Fibroblast of skin of left quadriceps (primary cell): ENCODE data around the gene BRPF1.
A peak's percentile ranks its signal among the peaks of the same experiment; 100 is the strongest.
"Not testable (repeated sequence)": the region's sequence is repeated elsewhere in the genome, so short reads cannot be mapped to it uniquely, and the experiment has no call there.

Experiments used
- DNase-seq, 2 experiments: peaks; one replicate each; pipeline ENCODE4 v3.0.0-alpha.2; 2013; ENCODE audit warnings: low read depth in 2 of 2

The BRPF1 gene

GRCh38 chr3:9768141-9768775, 36.7 kb downstream of the BRPF1 start:
- DNase-seq: no peak

- DNase-seq: no peak
These were observed 37.5 kb downstream of the BRPF1 start for GRCh38 chr3:9769012-9769411.

GRCh38 chr3:9769426-9770275, 38.1 kb downstream of the BRPF1 start, which contains the start of gene CAMK1:
Gene CAMK1, minus strand, starts transcription at chr3:9769947. Its CDS starts 2,198 bp downstream, at chr3:9767749.
- peak; percentile 28 to 33 for DNase-seq

- DNase-seq: no peak
These were observed 38.8 kb downstream of the BRPF1 start for GRCh38 chr3:9770276-9770812.

GRCh38 chr3:9771007-9771406, 39.5 kb downstream of the BRPF1 start:
- DNase-seq: not testable (repeated sequence)

- DNase-seq: no peak
These were observed 45.6 kb downstream of the BRPF1 start for GRCh38 chr3:9776896-9777693.

GRCh38 chr3:9777694-9778021, 46.1 kb downstream of the BRPF1 start:
- DNase-seq: no peak

GRCh38 chr3:9778143-9779074, 46.9 kb downstream of the BRPF1 start:
- DNase-seq: no peak

GRCh38 chr3:9779075-9779593, 47.6 kb downstream of the BRPF1 start:
- no peak for DNase-seq

- no peak for DNase-seq
These were observed 48.4 kb downstream of the BRPF1 start for GRCh38 chr3:9779721-9780457.

- no peak for DNase-seq
These were observed 48.9 kb downstream of the BRPF1 start for GRCh38 chr3:9780458-9780812.

GRCh38 chr3:9780910-9781309, 49.4 kb downstream of the BRPF1 start:
- DNase-seq: no peak

- DNase-seq: no peak
These were observed 50.0 kb downstream of the BRPF1 start for GRCh38 chr3:9781551-9781950.

GRCh38 chr3:9781978-9782603, 50.6 kb downstream of the BRPF1 start:
- no peak for DNase-seq

- no peak for DNase-seq
These were observed 51.2 kb downstream of the BRPF1 start for GRCh38 chr3:9782770-9783169.

- no peak for DNase-seq
These were observed 52.4 kb downstream of the BRPF1 start for GRCh38 chr3:9783954-9784353.

GRCh38 chr3:9784965-9785364, 53.4 kb downstream of the BRPF1 start:
- DNase-seq: no peak

GRCh38 chr3:9785602-9786001, 54.1 kb downstream of the BRPF1 start:
- no peak for DNase-seq

GRCh38 chr3:9786209-9786739, 54.7 kb downstream of the BRPF1 start:
- DNase-seq: no peak
